HepG2 (cell line): Measurements from ENCODE around the gene GATA5. TPM values are rescaled to one million over a fixed set of nuclear protein-coding genes. Genes with fewer than 3 reads are reported as not detected.

Source experiments
- ASH2L ChIP-seq: fragments of 300-600, 200-600 bp; sonication (generic); IDR thresholded peaks from 2 replicates; pipeline ENCODE4 v1.7.0; 2017; ENCODE audit warnings: low read depth, mild to moderate bottlenecking, moderate library complexity, mixed read lengths, low read length; ENCODE audit not compliant: insufficient read length
- BRD4 ChIP-seq: sonication (generic); formaldehyde crosslinking; IDR thresholded peaks from 2 replicates; pipeline ENCODE4 v1.4.0; 2020; ENCODE audit warnings: missing genetic modification reagents
- CEBPZ ChIP-seq: IDR thresholded peaks from 2 replicates; pipeline ENCODE4 v1.6.1; 2012; ENCODE audit warnings: low read length, improper control_type of control experiment
- FOXO4 ChIP-seq: sonication (generic); formaldehyde crosslinking; conservative IDR thresholded peaks from 2 replicates; pipeline ENCODE4 v1.8.1; 2023; ENCODE audit warnings: missing genetic modification reagents
- GLI4 ChIP-seq: sonication (generic); formaldehyde crosslinking; IDR thresholded peaks from 2 replicates; pipeline ENCODE4 v1.5.1; 2020; ENCODE audit warnings: missing genetic modification reagents, mild to moderate bottlenecking, moderate library complexity, borderline replicate concordance
- IKZF1 ChIP-seq: fragments of 450-650 bp; IDR thresholded peaks from 2 replicates; pipeline ENCODE4 v1.7.1; 2016
- KLF13 ChIP-seq: sonication (generic); formaldehyde crosslinking; IDR thresholded peaks from 2 replicates; pipeline ENCODE4 v1.4.0; 2020; ENCODE audit warnings: mild to moderate bottlenecking, missing genetic modification reagents
- MEF2D ChIP-seq: sonication (generic); formaldehyde crosslinking; IDR thresholded peaks from 2 replicates; pipeline ENCODE4 v1.5.1; 2020; ENCODE audit warnings: mild to moderate bottlenecking, missing genetic modification reagents
- ZEB1 ChIP-seq: IDR thresholded peaks from 2 replicates; pipeline ENCODE4 v1.6.1; 2012; ENCODE audit warnings: mild to moderate bottlenecking, low read depth, inconsistent platforms; ENCODE audit not compliant: insufficient replicate concordance
- ZFAT ChIP-seq: sonication (generic); formaldehyde crosslinking; conservative IDR thresholded peaks from 2 replicates; pipeline ENCODE4 v1.8.1; 2023; ENCODE audit warnings: missing genetic modification reagents, inconsistent platforms
- ZFP91 ChIP-seq: sonication (generic); formaldehyde crosslinking; IDR thresholded peaks from 2 replicates; pipeline ENCODE4 v1.9.0; 2022; ENCODE audit warnings: missing genetic modification reagents, mild to moderate bottlenecking, borderline replicate concordance
- ZNF691 ChIP-seq: sonication (generic); formaldehyde crosslinking; IDR thresholded peaks from 2 replicates; pipeline ENCODE4 v1.4.0; 2020; ENCODE audit warnings: missing genetic modification reagents, low read depth, mild to moderate bottlenecking, borderline replicate concordance
- ZNF776 ChIP-seq: sonication (generic); formaldehyde crosslinking; IDR thresholded peaks from 2 replicates; pipeline ENCODE4 v1.4.0; 2020; ENCODE audit warnings: mild to moderate bottlenecking, missing genetic modification reagents
- polyA plus RNA-seq, 8 experiments: library from polyadenylated mRNA; depleted of rRNA in 3 of 8; stranded (reverse) in 7 of 8; unstranded in 1 of 8; fragments of >200 nt; fragmentation: Illumina TruSeq in 4 of 8; extraction: Trizol in 4 of 8; gene quantifications; 2 replicates each; pipeline versions ENCODE4 v1.2.1 to v1.2.3, GENCODE V29; 2011 to 2016; ENCODE audit warnings: low read depth in 4 of 8, missing spikeins in 1 of 8, mixed read lengths in 1 of 8; ENCODE audit not compliant: insufficient read depth in 1 of 8
- total RNA-seq, 5 experiments: library from RNA; depleted of rRNA; stranded (reverse); fragments of >200 nt; fragmentation: Illumina TruSeq; extraction: Trizol; gene quantifications; 2 replicates each; pipeline ENCODE4 v1.2.3, GENCODE V29; 2016; ENCODE audit warnings: low read depth in 1 of 5
- TF ChIP-seq, protein P1 (sequence below): sonication (generic); formaldehyde crosslinking; IDR thresholded peaks from 2 replicates; pipeline ENCODE4 v1.5.0; 2020; ENCODE audit warnings: mild to moderate bottlenecking, missing genetic modification reagents, moderate library complexity

The GATA5 gene
- total and polyA plus RNA-seq, 2 of the 13 experiments (the other 11 are each of a cell fraction or from before 2014, with no cell fraction given) = 0.12 to 0.20 TPM

- TF ChIP-seq FOXO4 (0 out of 2 replicates have a peak, but pooled peaks have one; percentile 35), ZNF691 (CRISPR knock-in tag) (no peak), GLI4 (CRISPR knock-in tag) (no peak), MEF2D (CRISPR knock-in tag) (no peak), ZNF776 (CRISPR knock-in tag) (0 out of 2 replicates have a peak, but pooled peaks have one; percentile 48), ASH2L (no peak), IKZF1 (0 out of 2 replicates have a peak, but pooled peaks have one; percentile 51), ZFAT (CRISPR knock-in tag) (no peak), CEBPZ (no peak), ZEB1 (no peak), KLF13 (0 out of 2 replicates have a peak, but pooled peaks have one; percentile 72), BRD4 (no peak), ZFP91 (CRISPR knock-in tag) (peak; percentile 35; the same call in 1 of the 2 replicates)
- TF ChIP-seq, protein P1, sequence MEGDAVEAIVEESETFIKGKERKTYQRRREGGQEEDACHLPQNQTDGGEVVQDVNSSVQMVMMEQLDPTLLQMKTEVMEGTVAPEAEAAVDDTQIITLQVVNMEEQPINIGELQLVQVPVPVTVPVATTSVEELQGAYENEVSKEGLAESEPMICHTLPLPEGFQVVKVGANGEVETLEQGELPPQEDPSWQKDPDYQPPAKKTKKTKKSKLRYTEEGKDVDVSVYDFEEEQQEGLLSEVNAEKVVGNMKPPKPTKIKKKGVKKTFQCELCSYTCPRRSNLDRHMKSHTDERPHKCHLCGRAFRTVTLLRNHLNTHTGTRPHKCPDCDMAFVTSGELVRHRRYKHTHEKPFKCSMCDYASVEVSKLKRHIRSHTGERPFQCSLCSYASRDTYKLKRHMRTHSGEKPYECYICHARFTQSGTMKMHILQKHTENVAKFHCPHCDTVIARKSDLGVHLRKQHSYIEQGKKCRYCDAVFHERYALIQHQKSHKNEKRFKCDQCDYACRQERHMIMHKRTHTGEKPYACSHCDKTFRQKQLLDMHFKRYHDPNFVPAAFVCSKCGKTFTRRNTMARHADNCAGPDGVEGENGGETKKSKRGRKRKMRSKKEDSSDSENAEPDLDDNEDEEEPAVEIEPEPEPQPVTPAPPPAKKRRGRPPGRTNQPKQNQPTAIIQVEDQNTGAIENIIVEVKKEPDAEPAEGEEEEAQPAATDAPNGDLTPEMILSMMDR (CRISPR knock-in tag) = 0 out of 2 replicates have a peak, but pooled peaks have one; percentile 9
Observed at GRCh38 chr20:62420846-62421715, 54.7 kb downstream of the GATA5 start (continued).
